ENCODE measurements around the gene BABAM2.

The BABAM2 gene

DNA sequence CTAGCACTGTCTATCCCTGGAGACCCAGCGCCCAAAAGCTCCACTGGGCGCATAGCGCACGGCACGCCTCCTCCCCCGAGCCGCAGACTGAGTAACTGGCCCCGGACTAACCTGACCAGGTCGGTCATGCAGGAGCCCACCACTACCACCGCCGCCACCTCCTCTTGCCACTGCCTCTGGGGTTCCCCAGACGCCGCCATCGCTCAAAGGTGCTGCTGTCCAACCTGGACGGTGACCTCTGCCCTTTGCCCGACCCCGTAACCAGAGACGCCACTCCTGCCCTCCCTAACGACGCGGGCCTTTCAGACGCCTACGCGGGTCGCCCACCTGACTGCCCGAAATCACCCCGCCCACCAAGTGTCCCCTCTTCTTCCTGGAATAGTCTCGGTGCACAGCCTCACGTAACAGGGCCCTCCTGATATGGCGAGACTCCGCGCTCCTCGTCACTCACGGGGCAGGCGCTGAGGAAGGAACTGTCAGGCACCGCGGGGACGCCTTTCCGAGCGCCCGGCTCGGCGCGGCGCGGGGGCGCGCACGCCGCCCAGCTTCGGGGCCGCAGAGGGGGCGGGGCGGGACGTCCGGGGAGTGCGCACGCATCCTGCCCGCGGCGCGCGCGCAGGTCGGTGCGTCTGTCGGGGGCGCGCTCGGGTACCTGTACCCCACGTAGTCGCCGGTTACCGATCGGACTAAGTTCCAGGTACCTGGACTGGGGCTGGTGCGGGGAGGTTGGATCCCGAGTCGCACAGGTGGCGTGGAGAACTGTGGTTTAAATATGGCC, at the start of gene BABAM2, which contains the start of gene RBKS:
BABAM2 (plus strand) TSS at position 584 of the 778 bp plus-strand sequence. CDS start 3,828 bp downstream, outside the sequence.
RBKS (minus strand) TSS at position 242 of the 778 bp plus-strand sequence; CDS start at position 200, 42 bp downstream.
- Mint-ChIP-seq H3K4me1 (peaks cover 21% of the 10 kb centered on the region), H3K36me3 (peaks cover 7% of the 10 kb centered on the region), H3K27ac (peak within 1 kb of the TSS; percentile 100), H3K4me3 (peak within 1 kb of the TSS; percentile 94), H3K9me3 (no peaks in the 10 kb centered on the region), H3K27me3 (no peaks in the 10 kb centered on the region)
- peak; percentile 96 for DNase-seq (ENCODE audit: low spot score in 2 of 2)
- ATAC-seq (ENCODE audit: low read depth): peak; percentile 57

DNA sequence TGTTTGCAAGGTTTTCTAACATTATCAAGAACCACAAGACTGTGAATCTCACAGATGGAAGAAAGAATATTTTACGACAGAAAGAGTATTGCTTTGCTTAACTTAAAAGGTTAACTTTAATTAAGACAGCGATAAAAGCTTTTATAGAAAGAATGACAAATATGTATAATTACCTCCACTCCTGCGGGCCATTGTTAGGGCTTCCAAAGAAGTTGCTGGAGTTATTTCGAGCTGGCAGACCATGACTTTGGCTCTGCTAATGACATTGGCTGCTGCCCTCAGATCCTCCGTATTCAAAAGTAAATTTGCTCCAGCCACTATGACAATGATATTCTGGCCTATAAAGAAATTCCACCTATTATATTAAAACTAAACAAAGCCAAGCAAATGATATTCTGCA, 47.6 kb upstream of the BABAM2 start:
- Mint-ChIP-seq H3K4me3 (no peak overlapping the region), H3K9me3 (no peaks in the 10 kb centered on the region), H3K36me3 (peaks cover 1% of the 10 kb centered on the region), H3K27ac (no peak overlapping the region), H3K27me3 (no peaks in the 10 kb centered on the region), H3K4me1 (no peaks in the 10 kb centered on the region)
- DNase-seq (ENCODE audit: low spot score in 2 of 2): no peak
- ATAC-seq (ENCODE audit: low read depth): no peak

DNA sequence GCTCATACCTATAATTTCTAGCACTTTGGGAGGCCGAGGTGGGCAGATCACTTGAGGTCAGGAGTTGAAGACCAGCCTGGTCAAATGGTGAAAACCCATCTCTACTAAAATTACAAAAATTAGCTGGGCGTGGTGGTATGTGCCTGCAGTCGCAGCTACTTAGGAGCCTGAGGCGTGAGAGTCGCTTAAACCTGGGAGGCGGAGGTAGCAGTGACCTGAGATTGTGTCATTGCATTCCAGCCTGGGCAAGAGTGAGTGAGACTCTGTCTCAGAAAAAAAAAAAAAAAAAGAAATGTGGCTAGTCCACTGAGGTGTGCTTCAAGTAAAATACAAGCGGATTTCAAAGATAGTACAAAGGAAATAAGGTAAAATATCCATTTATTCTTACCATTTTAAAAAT, 46.5 kb upstream of the BABAM2 start:
- Mint-ChIP-seq H3K27me3 (no peaks in the 10 kb centered on the region), H3K27ac (no peak overlapping the region), H3K36me3 (peaks cover 1% of the 10 kb centered on the region), H3K9me3 (no peaks in the 10 kb centered on the region), H3K4me3 (no peak overlapping the region), H3K4me1 (no peaks in the 10 kb centered on the region)
- DNase-seq (ENCODE audit: low spot score in 2 of 2) (no peak), ATAC-seq (ENCODE audit: low read depth) (no peak)

DNA sequence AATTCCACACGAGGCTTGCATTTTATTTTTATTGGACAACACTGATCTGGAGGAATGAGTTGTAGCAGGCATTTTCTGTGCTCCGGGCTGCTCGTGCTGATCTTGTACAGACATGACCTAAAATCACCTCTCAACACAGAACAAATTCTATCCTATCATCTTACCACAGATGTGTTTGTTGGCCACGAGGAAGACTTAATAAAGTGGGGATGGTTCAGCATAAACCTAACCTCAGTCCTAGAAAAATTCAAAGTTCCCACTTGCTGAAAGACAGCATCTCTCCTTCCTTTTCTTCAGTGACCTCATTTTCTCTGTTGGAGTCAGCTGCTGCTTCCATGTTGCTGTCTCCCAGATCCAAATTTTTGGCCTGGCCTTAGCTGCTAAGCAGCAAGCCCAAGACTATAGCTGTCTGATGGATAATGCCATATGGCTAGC, 45.7 kb upstream of the BABAM2 start:
- no peak overlapping the region for H3K4me3 Mint-ChIP-seq
- H3K36me3 Mint-ChIP-seq: peaks cover 2% of the 10 kb centered on the region
- H3K27ac Mint-ChIP-seq: no peak overlapping the region
- ATAC-seq (ENCODE audit: low read depth) (no peak), DNase-seq (ENCODE audit: low spot score in 2 of 2) (no peak)
- no peaks in the 10 kb centered on the region for H3K4me1 Mint-ChIP-seq
- H3K27me3 Mint-ChIP-seq: no peaks in the 10 kb centered on the region
- H3K9me3 Mint-ChIP-seq: no peaks in the 10 kb centered on the region

DNA sequence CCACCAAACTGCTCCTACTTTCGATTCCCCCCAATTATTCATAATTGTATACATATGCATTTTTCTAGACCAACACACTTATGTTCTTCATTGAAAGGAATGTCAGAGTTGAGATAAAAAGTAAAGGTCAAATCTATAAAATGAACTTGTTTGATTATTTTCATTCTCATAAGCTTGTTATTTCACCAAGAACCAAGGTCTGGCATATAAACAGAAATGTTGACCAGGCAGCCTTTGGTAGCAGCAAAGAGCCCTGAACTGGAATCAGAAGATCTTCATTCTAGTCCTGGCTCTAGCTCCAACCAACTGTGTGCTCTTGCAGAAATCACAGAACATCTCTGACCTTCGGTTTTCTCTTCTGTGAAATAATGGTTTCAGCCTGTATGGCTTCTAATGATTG, 43.2 kb upstream of the BABAM2 start:
- H3K27ac Mint-ChIP-seq: no peak overlapping the region
- peaks cover 3% of the 10 kb centered on the region for H3K36me3 Mint-ChIP-seq
- ATAC-seq (ENCODE audit: low read depth) (no peak), DNase-seq (ENCODE audit: low spot score in 2 of 2) (no peak)
- no peaks in the 10 kb centered on the region for H3K27me3 Mint-ChIP-seq
- no peaks in the 10 kb centered on the region for H3K4me1 Mint-ChIP-seq
- H3K4me3 Mint-ChIP-seq: no peak overlapping the region
- no peaks in the 10 kb centered on the region for H3K9me3 Mint-ChIP-seq

DNA sequence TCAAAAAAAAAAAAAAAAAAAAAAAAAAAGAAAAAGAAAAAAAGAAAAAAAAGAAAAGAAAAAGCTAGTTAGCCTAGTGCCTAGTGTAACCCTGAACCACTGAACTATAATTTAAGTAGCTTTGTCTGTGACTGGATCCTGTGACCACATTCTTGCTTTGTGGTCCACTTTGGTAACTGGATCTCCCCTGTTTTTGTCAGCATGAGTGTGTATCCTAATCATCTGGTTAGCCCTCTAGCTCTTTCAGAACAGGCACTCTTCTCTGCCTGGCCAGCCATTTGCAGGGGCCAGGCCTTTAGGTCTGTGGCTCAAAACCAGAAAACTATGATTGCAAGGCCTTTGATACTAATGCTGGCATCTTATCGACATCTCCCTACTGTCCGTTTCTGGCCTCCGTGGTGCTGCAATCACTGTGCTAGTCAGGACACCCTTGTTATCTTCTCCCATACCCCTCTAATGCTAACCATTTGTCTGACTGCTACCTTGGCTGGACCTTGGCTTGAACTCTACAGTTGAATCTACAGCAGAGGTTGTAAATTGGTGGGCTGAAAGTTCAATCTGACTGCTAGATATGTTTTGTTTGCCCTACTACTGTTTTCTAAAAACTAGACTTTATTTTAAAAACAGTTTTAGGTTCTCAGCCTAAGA, 40.8 kb upstream of the BABAM2 start:
- no peak for DNase-seq (ENCODE audit: low spot score in 2 of 2)
- Mint-ChIP-seq H3K27me3 (no peaks in the 10 kb centered on the region), H3K4me3 (no peak overlapping the region), H3K9me3 (no peaks in the 10 kb centered on the region), H3K36me3 (peaks cover 3% of the 10 kb centered on the region), H3K27ac (no peak overlapping the region), H3K4me1 (no peaks in the 10 kb centered on the region)
- no peak for ATAC-seq (ENCODE audit: low read depth)

- no peaks in the 10 kb centered on the region for H3K9me3 Mint-ChIP-seq
- H3K4me1 Mint-ChIP-seq: no peaks in the 10 kb centered on the region
- ATAC-seq (ENCODE audit: low read depth): no peak
- no peak overlapping the region for H3K27ac Mint-ChIP-seq
- no peak overlapping the region for H3K4me3 Mint-ChIP-seq
- H3K36me3 Mint-ChIP-seq: peaks cover 9% of the 10 kb centered on the region
- no peak for DNase-seq (ENCODE audit: low spot score in 2 of 2)
- no peaks in the 10 kb centered on the region for H3K27me3 Mint-ChIP-seq
These were observed 37.8 kb upstream of the BABAM2 start for GRCh38 chr2:27852691-27853090.

DNA sequence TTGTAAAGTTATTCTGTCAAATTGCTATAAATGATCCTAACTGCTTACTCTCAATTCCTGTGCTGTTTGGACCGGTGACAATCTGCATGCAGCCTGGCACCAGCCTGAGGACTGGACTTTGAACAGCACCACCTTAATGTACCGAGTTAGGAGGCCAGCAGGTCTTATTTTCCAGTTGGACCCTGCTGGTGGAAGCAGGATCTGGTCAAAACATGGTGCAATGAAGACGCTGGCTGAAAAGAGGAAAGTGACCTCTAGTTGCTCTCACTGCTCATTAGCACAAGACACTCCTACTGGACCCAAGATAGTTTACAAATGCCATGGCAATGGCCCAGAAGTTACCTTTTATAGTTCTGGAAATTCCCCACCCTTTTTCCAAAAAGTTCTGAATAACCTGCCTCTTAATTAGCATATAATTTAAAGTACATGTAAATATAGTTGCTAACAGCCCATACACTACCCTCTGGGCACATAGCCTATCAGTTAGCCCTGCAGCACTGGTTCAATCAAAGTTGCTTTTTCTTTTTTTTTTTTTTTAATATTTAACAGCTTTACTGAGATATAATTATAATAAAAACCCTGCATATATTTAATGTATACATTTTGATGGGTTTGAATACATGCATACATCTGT, 36.2 kb upstream of the BABAM2 start:
- H3K4me3 Mint-ChIP-seq: no peak overlapping the region
- peaks cover 13% of the 10 kb centered on the region for H3K36me3 Mint-ChIP-seq
- H3K27me3 Mint-ChIP-seq: no peaks in the 10 kb centered on the region
- H3K27ac Mint-ChIP-seq: no peak overlapping the region
- H3K9me3 Mint-ChIP-seq: peaks cover 5% of the 10 kb centered on the region
- ATAC-seq (ENCODE audit: low read depth): no peak
- H3K4me1 Mint-ChIP-seq: no peaks in the 10 kb centered on the region
- DNase-seq (ENCODE audit: low spot score in 2 of 2): no peak

DNA sequence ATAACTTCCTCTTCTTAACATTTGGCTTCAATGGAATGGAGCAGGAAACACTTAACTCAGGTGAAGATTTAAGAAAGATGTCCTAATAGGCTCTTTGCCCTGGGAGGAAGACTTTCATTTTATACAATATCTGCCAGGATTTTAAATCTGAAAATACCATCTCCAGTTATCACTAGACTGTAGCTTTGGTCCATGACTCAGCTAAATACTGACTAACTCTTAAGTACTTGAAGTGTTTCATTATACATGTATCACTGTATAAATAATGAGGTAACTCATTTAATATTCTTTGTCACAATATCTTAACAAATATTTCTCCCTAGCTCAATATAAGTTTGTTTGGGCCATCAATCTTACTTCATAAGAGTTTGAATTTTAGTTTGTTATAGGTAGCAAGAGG, 35.1 kb upstream of the BABAM2 start:
- Mint-ChIP-seq H3K4me3 (no peak overlapping the region), H3K36me3 (peaks cover 12% of the 10 kb centered on the region), H3K27ac (no peak overlapping the region), H3K27me3 (no peaks in the 10 kb centered on the region), H3K4me1 (no peaks in the 10 kb centered on the region), H3K9me3 (peaks cover 5% of the 10 kb centered on the region)
- DNase-seq (ENCODE audit: low spot score in 2 of 2): no peak
- no peak for ATAC-seq (ENCODE audit: low read depth)

GRCh38 chr2:27856386-27856785, 34.1 kb upstream of the BABAM2 start:
- Mint-ChIP-seq H3K36me3 (peaks cover 12% of the 10 kb centered on the region), H3K27ac (no peak overlapping the region), H3K27me3 (peaks cover 2% of the 10 kb centered on the region), H3K4me3 (no peak overlapping the region), H3K9me3 (peaks cover 5% of the 10 kb centered on the region), H3K4me1 (no peaks in the 10 kb centered on the region)
- no peak for ATAC-seq (ENCODE audit: low read depth)
- DNase-seq (ENCODE audit: low spot score in 2 of 2): no peak

- DNase-seq (ENCODE audit: low spot score in 2 of 2): no peak
- Mint-ChIP-seq H3K4me1 (no peaks in the 10 kb centered on the region), H3K4me3 (no peak overlapping the region), H3K9me3 (peaks cover 5% of the 10 kb centered on the region), H3K27ac (no peak overlapping the region), H3K27me3 (peaks cover 2% of the 10 kb centered on the region), H3K36me3 (peaks cover 12% of the 10 kb centered on the region)
- no peak for ATAC-seq (ENCODE audit: low read depth)
These were observed 33.6 kb upstream of the BABAM2 start for GRCh38 chr2:27856956-27857355.

DNA sequence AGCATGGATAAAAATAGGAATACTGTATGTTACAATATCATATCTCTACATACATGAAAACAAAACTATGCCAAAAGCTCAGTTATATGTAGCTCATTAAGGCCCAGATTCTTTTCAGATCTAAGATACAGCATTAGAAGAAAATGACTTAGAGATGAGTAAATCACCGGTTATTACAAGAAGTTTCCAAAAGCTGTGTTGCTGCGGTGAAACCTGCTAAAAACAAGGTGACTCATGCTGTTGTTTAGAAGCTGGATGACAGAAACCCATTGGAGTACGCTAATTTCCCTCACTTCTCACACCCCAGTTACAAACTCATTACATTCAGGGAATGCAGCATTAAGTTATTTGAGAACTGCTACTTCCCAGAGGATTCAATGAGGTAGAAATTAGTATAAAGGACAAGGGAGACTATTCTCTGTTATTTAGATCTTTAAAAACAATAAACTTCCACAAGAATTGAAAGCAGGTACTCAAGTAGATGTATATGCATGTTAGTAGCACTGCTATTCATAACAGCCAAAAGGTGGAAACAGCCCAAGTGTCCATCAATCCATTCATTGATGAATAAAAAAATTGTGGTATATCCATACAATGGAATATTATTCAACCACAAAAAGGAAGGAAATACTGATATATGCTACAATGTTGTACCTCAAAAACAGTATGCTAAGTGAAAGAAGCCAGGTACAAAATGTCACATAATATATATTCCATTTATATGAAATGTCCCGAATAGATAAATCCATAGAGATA, 32.9 kb upstream of the BABAM2 start:
- no peaks in the 10 kb centered on the region for H3K4me1 Mint-ChIP-seq
- H3K27me3 Mint-ChIP-seq: peaks cover 2% of the 10 kb centered on the region
- no peak overlapping the region for H3K4me3 Mint-ChIP-seq
- no peak for ATAC-seq (ENCODE audit: low read depth)
- peaks cover 5% of the 10 kb centered on the region for H3K9me3 Mint-ChIP-seq
- H3K36me3 Mint-ChIP-seq: peaks cover 12% of the 10 kb centered on the region
- DNase-seq (ENCODE audit: low spot score in 2 of 2): no peak
- H3K27ac Mint-ChIP-seq: no peak overlapping the region

GRCh38 chr2:27860111-27860510, 30.4 kb upstream of the BABAM2 start:
- Mint-ChIP-seq H3K27me3 (peaks cover 2% of the 10 kb centered on the region), H3K36me3 (peaks cover 9% of the 10 kb centered on the region), H3K27ac (no peak overlapping the region), H3K4me3 (no peak overlapping the region), H3K9me3 (peaks cover 5% of the 10 kb centered on the region), H3K4me1 (no peaks in the 10 kb centered on the region)
- DNase-seq (ENCODE audit: low spot score in 2 of 2) (no peak), ATAC-seq (ENCODE audit: low read depth) (no peak)

GRCh38 chr2:27863146-27863545, 27.4 kb upstream of the BABAM2 start:
- ATAC-seq (ENCODE audit: low read depth) (no peak), DNase-seq (ENCODE audit: low spot score in 2 of 2) (no peak)
- Mint-ChIP-seq H3K27me3 (peaks cover 2% of the 10 kb centered on the region), H3K27ac (no peak overlapping the region), H3K36me3 (peaks cover 2% of the 10 kb centered on the region), H3K4me3 (no peak overlapping the region), H3K4me1 (no peaks in the 10 kb centered on the region), H3K9me3 (peaks cover 2% of the 10 kb centered on the region)

Measured in memory B cell (primary cell).